HG03108 (cell line): ENCODE results near the gene KRT1.
"Not testable (repeated sequence)": the region's sequence is repeated elsewhere in the genome, so short reads cannot be mapped to it uniquely, and the experiment has no call there.

Experiments
- ATAC-seq: cut with Tn5 transposase; IDR thresholded peaks from one replicate; pipeline ENCODE4 v1.9.1; 2021; ENCODE audit warnings: moderate library complexity; ENCODE audit not compliant: unreplicated experiment

The KRT1 gene

DNA sequence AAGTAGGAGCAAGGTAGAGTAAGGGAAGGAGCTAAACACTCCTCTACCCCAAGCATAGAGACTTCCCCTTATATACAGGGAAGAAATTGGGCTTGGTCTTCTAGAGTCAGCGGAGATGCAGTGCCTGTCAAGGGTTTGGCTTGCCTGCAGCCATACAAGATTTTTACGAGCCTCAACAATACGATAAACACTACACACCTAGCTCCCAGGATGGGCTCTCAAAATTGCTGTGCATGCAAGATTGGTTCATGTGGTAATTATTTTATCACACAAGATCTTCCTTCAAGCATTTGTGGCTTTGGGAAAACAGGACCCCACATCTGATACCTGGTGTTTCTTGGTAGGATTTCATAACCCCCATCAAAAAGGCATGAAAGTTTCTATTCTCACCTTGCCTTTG, at the start of gene KRT1:
TSS of gene KRT1 (minus strand) at position 45 of the 400 bp plus-strand sequence. CDS start 59 bp downstream, outside the sequence.
- ATAC-seq, result no peak

DNA sequence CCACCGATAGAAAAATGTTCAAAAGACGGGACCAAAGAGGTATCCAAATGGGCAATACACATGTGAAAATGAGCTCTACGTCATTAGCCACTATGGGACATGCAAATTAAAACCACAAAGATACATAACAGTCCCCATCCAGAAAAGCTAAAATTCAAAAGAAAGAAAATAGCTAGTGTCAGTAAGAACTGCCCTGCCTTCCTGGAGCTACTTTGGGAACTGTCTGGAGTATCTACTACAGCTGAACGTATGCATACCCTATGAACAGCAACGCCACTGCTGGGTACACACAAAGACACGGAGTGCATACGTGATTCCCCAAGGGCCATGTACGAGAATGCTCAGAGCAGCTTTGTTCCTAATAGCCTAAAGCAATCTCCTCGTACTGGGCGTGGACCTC, 48.9 kb upstream of the KRT1 start:
- no peak for ATAC-seq

GRCh38 chr12:52728374-52728773, 48.2 kb upstream of the KRT1 start:
- ATAC-seq, result no peak

DNA sequence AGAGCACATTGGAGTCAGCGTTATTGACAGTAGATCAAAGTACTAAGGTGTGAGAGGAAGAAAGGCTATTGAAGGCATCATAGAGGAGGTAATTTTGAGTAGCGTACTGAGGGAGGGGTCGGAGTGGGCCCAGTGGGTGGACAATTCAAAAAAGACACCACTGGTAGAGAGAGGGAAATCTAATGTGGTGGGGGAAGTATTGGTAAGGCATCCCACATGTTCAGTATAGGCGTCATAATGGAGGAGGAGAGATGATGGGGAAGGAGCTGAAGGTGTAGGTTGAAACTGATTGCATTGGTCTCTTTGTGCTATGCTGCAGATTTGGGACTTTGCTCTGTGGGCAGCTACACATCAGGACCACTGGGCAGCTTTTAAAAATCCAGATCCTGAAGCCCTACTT, 46.8 kb upstream of the KRT1 start:
- ATAC-seq, result no peak

DNA sequence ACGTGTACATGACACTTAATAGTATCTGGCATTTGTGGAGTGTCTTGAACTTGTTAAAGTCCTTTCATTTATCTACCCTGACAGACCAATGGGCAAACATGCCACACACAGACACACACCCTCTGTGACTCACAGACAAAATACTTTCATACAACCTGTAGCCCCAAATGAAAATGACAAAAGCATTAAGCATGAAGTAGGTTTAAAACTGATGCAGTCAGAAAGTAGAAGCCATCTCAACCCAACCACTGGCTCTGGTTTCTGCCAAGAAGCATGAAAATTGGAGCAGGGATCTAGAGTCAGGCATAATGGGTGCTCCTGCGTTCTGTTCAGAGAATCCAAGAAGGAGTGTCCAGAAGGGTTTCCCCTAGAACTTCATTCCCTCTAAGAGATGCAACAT, 46.2 kb upstream of the KRT1 start:
- no peak for ATAC-seq

GRCh38 chr12:52724384-52724783, 44.2 kb upstream of the KRT1 start:
- no peak for ATAC-seq

DNA sequence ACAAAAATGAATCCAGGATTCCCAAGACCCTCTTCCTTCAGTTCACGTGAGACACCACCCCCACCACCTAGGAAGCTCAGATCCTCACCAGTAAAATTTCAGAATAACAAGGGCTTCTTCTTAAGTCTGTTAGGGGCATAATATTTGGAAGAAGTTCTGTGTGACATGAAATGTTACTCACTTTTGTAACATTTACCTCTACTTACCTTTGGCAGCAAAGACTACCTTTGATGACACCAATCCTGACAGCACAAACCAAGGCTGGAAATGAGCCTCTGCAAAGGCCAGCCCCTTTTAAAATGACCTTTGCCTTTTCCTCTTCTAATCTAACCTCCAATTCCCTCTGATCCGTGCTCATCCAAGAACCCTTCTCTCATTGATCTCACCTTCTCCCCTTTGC, 42.5 kb upstream of the KRT1 start:
- no peak for ATAC-seq

- ATAC-seq, result no peak
These were observed 41.7 kb upstream of the KRT1 start for GRCh38 chr12:52721838-52722470.

DNA sequence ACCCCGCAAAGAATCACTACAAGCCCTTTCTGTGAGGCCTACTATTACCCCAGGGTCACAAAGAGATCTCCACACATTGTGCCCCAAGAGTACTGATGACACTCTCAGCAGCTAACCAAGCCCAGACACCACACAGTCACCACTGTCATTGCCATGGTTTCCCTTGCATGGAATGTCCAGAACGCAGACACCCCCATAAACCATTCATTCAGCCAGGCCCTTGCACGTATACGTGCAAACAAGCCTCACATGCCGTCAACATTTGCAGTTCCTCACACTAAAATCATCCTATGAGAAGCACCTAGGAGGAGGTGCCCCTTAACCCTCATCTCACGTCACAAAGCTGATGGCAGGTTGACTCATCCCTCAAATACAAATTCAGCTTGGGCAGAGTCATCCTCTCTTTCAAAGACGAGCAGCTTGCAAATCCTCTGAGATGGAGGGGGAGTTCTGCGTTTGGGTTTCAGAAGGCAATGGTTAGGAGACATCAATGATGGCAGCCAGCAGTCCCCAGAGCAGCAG, 40.2 kb upstream of the KRT1 start:
- no peak for ATAC-seq

DNA sequence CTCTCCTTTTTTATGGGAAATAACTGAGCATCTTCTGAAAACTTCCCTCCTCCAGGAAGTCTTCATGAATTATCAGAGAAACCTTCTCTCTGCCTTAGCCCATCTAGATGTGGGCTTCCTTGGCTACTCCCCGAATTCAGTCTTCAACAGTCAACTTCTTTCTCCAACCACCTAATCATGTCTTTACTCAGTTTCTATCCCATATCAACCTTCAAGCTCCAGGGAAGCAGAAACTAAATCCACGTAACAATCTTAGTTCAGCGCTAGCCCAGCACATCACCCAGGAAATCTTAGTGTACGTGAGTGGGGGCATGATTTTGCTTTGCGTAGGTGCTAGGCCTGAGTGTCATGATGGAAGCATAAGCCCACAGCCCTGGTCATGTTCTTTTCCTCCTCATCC, 35.9 kb upstream of the KRT1 start:
- no peak for ATAC-seq

GRCh38 chr12:52715416-52715815, 35.2 kb upstream of the KRT1 start:
- no peak for ATAC-seq

DNA sequence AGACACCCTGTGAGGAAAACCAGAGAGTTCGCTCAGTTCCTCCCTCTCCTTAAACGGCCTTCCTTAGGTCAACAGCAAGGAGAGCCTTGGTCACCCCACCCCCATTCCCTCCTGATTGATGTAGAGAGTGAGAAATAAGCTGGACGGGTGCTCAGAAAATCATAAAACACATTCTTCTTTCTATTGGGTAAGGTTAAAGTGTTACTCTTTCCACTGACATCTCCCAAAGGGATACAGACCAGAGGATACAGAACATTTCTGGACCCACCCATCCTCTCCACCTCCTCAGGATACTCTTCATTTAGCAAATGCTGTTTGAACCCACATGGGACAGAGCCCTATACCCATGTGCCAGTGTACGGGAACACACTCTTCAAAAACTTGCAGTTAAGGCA, 34.7 kb upstream of the KRT1 start:
- ATAC-seq, result no peak

- ATAC-seq, result no peak
These were observed 34.0 kb upstream of the KRT1 start for GRCh38 chr12:52713960-52714886.

GRCh38 chr12:52712122-52712521, 31.9 kb upstream of the KRT1 start:
- not testable (repeated sequence) for ATAC-seq

GRCh38 chr12:52710730-52711129, 30.5 kb upstream of the KRT1 start:
- no peak for ATAC-seq

- ATAC-seq, result no peak
These were observed 27.8 kb upstream of the KRT1 start for GRCh38 chr12:52708010-52708409.

DNA sequence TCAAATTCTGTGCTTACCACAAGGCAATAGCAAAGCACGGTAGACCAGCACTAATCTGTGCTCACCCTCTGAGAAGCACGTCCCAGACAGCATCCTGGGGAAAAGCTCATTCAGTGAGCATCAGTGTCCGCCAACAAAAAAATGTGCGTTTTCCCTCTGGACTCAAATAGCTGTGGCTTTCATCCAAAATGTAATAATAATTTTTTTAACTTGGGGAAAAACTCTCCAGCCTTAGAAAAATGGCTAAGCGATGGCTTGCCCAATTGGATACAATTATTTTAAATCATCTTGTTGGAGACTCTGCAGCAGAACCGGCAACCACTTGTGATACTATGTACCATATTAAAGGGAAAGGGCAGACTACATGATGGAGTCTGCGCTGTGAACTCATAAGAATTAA, 24.3 kb upstream of the KRT1 start:
- no peak for ATAC-seq

DNA sequence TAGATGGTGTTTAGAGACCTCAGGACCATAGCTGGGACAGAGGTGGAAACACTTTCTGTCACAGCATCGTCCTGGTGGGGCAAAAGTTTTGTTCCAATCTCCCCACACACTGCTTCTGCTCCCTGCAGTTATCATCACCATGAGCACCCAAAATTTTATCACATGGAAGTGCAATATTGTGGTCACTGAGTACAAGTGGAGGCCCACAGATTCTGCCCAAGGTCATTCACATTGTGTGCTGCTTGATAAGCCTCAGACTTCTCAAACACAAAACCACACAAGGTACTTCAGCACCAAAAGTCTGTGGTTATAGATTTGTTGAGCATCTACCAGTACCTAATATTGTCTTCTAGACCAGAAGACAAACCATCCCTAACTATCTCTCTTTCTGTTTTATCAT, 23.7 kb upstream of the KRT1 start:
- ATAC-seq, result no peak

GRCh38 chr12:52703424-52703823, 23.2 kb upstream of the KRT1 start, which contains the start of gene KRT77:
TSS of gene KRT77 (minus strand) at chr12:52703524. CDS start at chr12:52703434, 90 bp downstream.
- ATAC-seq, result no peak

DNA sequence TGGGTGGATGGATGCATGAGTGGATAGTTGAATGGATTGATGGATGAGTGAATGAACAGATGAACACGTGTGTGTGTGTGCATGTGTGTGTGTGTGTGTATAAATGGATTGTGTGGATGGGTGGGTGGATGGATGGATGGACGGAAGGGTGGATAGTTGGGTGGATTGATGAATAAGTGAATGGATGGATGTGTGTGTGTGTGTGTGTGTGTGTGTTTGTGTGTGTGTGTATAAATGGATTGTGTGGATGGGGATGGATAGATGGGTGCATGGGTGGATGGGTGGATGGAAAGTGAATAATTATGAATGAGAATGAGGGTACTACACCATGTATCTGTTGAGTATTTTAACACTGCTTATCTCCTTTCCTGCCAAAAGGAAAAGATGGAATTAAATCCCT, 22.1 kb upstream of the KRT1 start:
- no peak for ATAC-seq

- no peak for ATAC-seq
These were observed 21.1 kb upstream of the KRT1 start for GRCh38 chr12:52701281-52701680.

GRCh38 chr12:52699960-52700359, 19.8 kb upstream of the KRT1 start:
- ATAC-seq, result no peak
